Activated CD4-positive, alpha-beta T cell treated with anti-CD3 and anti-CD28 coated beads, Interleukin-2, amount 50 U/mL, for 24 hours (primary cell): ENCODE measurements around the gene HIPK2.
"Not testable (repeated sequence)": the region's sequence is repeated elsewhere in the genome, so short reads cannot be mapped to it uniquely, and the experiment has no call there.

Source experiments
- DNase-seq, 2 donors: peaks; one replicate each; pipeline ENCODE4 v3.0.0-alpha.2; 2020; ENCODE audit warnings: low read depth in 1 of 2, low spot score in 1 of 2

The HIPK2 gene

GRCh38 chr7:139675127-139676125, 102.4 kb downstream of the HIPK2 start:
- DNase-seq: no peak

- DNase-seq: no peak
Measured at GRCh38 chr7:139674752-139675126, 103.1 kb downstream of the HIPK2 start.

- DNase-seq: no peak
Measured at GRCh38 chr7:139674341-139674740, 103.5 kb downstream of the HIPK2 start.

- no peak for DNase-seq
Measured at GRCh38 chr7:139673762-139674161, 104.0 kb downstream of the HIPK2 start.

- peak in 1 of 2 donors; percentile 13 for DNase-seq
Measured at GRCh38 chr7:139673230-139673629, 104.6 kb downstream of the HIPK2 start.

- no peak for DNase-seq
Measured at GRCh38 chr7:139671967-139672366, 105.8 kb downstream of the HIPK2 start.

- not testable (repeated sequence) for DNase-seq
Measured at GRCh38 chr7:139670662-139671061, 107.1 kb downstream of the HIPK2 start.

- no peak for DNase-seq
Measured at GRCh38 chr7:139669106-139670061, 108.4 kb downstream of the HIPK2 start.

- no peak for DNase-seq
Measured at GRCh38 chr7:139667377-139667776, 110.4 kb downstream of the HIPK2 start.

GRCh38 chr7:139666501-139666900, 111.3 kb downstream of the HIPK2 start:
- DNase-seq: no peak

GRCh38 chr7:139664434-139664833, 113.4 kb downstream of the HIPK2 start:
- no peak for DNase-seq

- DNase-seq: no peak
Measured at GRCh38 chr7:139663608-139664177, 114.1 kb downstream of the HIPK2 start.

GRCh38 chr7:139661903-139662302, 115.9 kb downstream of the HIPK2 start:
- DNase-seq: no peak

GRCh38 chr7:139661043-139661440, 116.8 kb downstream of the HIPK2 start:
- no peak for DNase-seq

GRCh38 chr7:139660317-139661042, 117.3 kb downstream of the HIPK2 start:
- no peak for DNase-seq

- no peak for DNase-seq
Measured at GRCh38 chr7:139659922-139660316, 117.9 kb downstream of the HIPK2 start.

- DNase-seq: no peak
Measured at GRCh38 chr7:139658908-139659675, 118.7 kb downstream of the HIPK2 start.

- no peak for DNase-seq
Measured at GRCh38 chr7:139658296-139658695, 119.5 kb downstream of the HIPK2 start.

- DNase-seq: no peak
Measured at GRCh38 chr7:139657725-139658124, 120.1 kb downstream of the HIPK2 start.

- DNase-seq: no peak
Measured at GRCh38 chr7:139656387-139656786, 121.4 kb downstream of the HIPK2 start.
